Measurements from ENCODE around the gene ACTN2. TPM values are rescaled to one million over a fixed set of nuclear protein-coding genes. Genes with fewer than 3 reads are reported as not detected.
A peak's percentile ranks its signal among the peaks of the same experiment; 100 is the strongest.

The ACTN2 gene
- total RNA-seq, 2 experiments from 2014 or later = 0.44 to 0.46 TPM

- Mint-ChIP-seq H3K27me3 (peaks cover 32% of the 10 kb centered on the region), H3K9me3 (ENCODE audit: low read depth) (peaks cover 2% of the 10 kb centered on the region), H3K36me3 (ENCODE audit: low read depth) (no peaks in the 10 kb centered on the region), H3K4me3 (no peak overlapping the region), H3K27ac (no peak overlapping the region), H3K4me1 (no peaks in the 10 kb centered on the region)
- ATAC-seq (no peak), DNase-seq (no peak)
- intact Hi-C loops (cut with DNase I, micrococcal nuclease) = no loop called here
- POLR2A ChIA-PET = no interaction called here
- CTCF ChIA-PET = interaction anchor here (0.6 kb wide), 1 partner anchor 951 kb away, joined by 3 read pairs; no protein-coding TSS in a partner anchor
These were observed 16.2 kb upstream of the ACTN2 start for GRCh38 chr1:236670060-236670459.

- H3K4me1 Mint-ChIP-seq = no peaks in the 10 kb centered on the region
- no peaks in the 10 kb centered on the region for H3K9me3 Mint-ChIP-seq (ENCODE audit: low read depth)
- H3K27ac Mint-ChIP-seq = no peak overlapping the region
- no peak overlapping the region for H3K4me3 Mint-ChIP-seq
- POLR2A ChIA-PET = no interaction called here
- no peak for DNase-seq
- no peaks in the 10 kb centered on the region for H3K36me3 Mint-ChIP-seq (ENCODE audit: low read depth)
- CTCF ChIA-PET = interaction anchor here (0.5 kb wide), 1 partner anchor 326 kb away, joined by 3 read pairs; no protein-coding TSS in a partner anchor
- no peak for ATAC-seq
- intact Hi-C loops (cut with DNase I, micrococcal nuclease) = no loop called here
- H3K27me3 Mint-ChIP-seq = peaks cover 39% of the 10 kb centered on the region
These were observed 12.9 kb upstream of the ACTN2 start for GRCh38 chr1:236673289-236673919.

- Mint-ChIP-seq H3K36me3 (ENCODE audit: low read depth) (no peaks in the 10 kb centered on the region), H3K4me3 (no peak overlapping the region), H3K27me3 (peaks cover 28% of the 10 kb centered on the region), H3K27ac (no peak overlapping the region), H3K9me3 (ENCODE audit: low read depth) (no peaks in the 10 kb centered on the region), H3K4me1 (no peaks in the 10 kb centered on the region)
- no peak for DNase-seq
- CTCF ChIA-PET = interaction anchor here (2.3 kb wide), 1 partner anchor 81 kb away, joined by 10 read pairs; no protein-coding TSS in a partner anchor
- intact Hi-C loops (cut with DNase I, micrococcal nuclease) = no loop called here
- POLR2A ChIA-PET = no interaction called here
- no peak for ATAC-seq
These were observed 8.6 kb upstream of the ACTN2 start for GRCh38 chr1:236677641-236678235.

GRCh38 chr1:236681219-236681618, 5.1 kb upstream of the ACTN2 start:
- Mint-ChIP-seq H3K27ac (no peak overlapping the region), H3K27me3 (peaks cover 20% of the 10 kb centered on the region), H3K36me3 (ENCODE audit: low read depth) (peaks cover 2% of the 10 kb centered on the region), H3K4me3 (no peak overlapping the region), H3K4me1 (peaks cover 4% of the 10 kb centered on the region), H3K9me3 (ENCODE audit: low read depth) (no peaks in the 10 kb centered on the region)
- no peak for DNase-seq
- POLR2A ChIA-PET = no interaction called here
- no peak for ATAC-seq
- CTCF ChIA-PET = interaction anchor here (1.1 kb wide), 1 partner anchor 20 kb away, joined by 3 read pairs; no protein-coding TSS in a partner anchor
- intact Hi-C loops (cut with DNase I, micrococcal nuclease) = no loop called here

- Mint-ChIP-seq H3K4me3 (peak overlapping the region; percentile 51), H3K9me3 (ENCODE audit: low read depth) (no peaks in the 10 kb centered on the region), H3K4me1 (peaks cover 17% of the 10 kb centered on the region), H3K27ac (peak overlapping the region; percentile 43), H3K36me3 (ENCODE audit: low read depth) (peaks cover 2% of the 10 kb centered on the region), H3K27me3 (peaks cover 31% of the 10 kb centered on the region)
- ChIA-PET POLR2A (no interaction called here), CTCF (interaction anchor here (0.7 kb wide), 1 partner anchor 204 kb away, joined by 3 read pairs; no protein-coding TSS in a partner anchor)
- no peak for DNase-seq
- ATAC-seq = no peak
- intact Hi-C loops (cut with DNase I, micrococcal nuclease) = no loop called here
These were observed 938 bp upstream of the ACTN2 start for GRCh38 chr1:236685205-236685916.

GRCh38 chr1:236686815-236687160, 489 bp downstream of the ACTN2 start:
- POLR2A ChIA-PET = no interaction called here
- ATAC-seq = peak; percentile 21

GRCh38 chr1:236687273-236687672, 974 bp downstream of the ACTN2 start:
- H3K9me3 Mint-ChIP-seq (ENCODE audit: low read depth) = no peaks in the 10 kb centered on the region
- peaks cover 2% of the 10 kb centered on the region for H3K36me3 Mint-ChIP-seq (ENCODE audit: low read depth)
- peak overlapping the region; percentile 39 for H3K4me3 Mint-ChIP-seq
- no peak overlapping the region for H3K27ac Mint-ChIP-seq
- CTCF ChIA-PET = no interaction called here
- H3K27me3 Mint-ChIP-seq = peaks cover 37% of the 10 kb centered on the region
- DNase-seq = no peak
- intact Hi-C loops (cut with DNase I, micrococcal nuclease) = no loop called here
- no peak for ATAC-seq
- H3K4me1 Mint-ChIP-seq = peaks cover 20% of the 10 kb centered on the region
- POLR2A ChIA-PET = no interaction called here

More at GRCh38 chr1:236686815-236687160, 489 bp downstream of the ACTN2 start:
- no peaks in the 10 kb centered on the region for H3K9me3 Mint-ChIP-seq (ENCODE audit: low read depth)
- no peak overlapping the region for H3K27ac Mint-ChIP-seq
- DNase-seq = peak; percentile 16
- CTCF ChIA-PET = no interaction called here
- H3K27me3 Mint-ChIP-seq = peaks cover 36% of the 10 kb centered on the region
- H3K36me3 Mint-ChIP-seq (ENCODE audit: low read depth) = peaks cover 2% of the 10 kb centered on the region
- H3K4me3 Mint-ChIP-seq = peak overlapping the region; percentile 39
- peaks cover 20% of the 10 kb centered on the region for H3K4me1 Mint-ChIP-seq
- intact Hi-C loops (cut with DNase I, micrococcal nuclease) = loop anchor here in 1 of 2 experiments (1.0 kb wide), 2 partner anchors 82 to 109 kb away; partner anchors contain the start of genes HEATR1 and MTR

GRCh38 chr1:236688705-236689104, 2.4 kb downstream of the ACTN2 start:
- intact Hi-C loops (cut with DNase I, micrococcal nuclease) = no loop called here
- DNase-seq = no peak

GRCh38 chr1:236689713-236690569, 3.6 kb downstream of the ACTN2 start:
- no peaks in the 10 kb centered on the region for H3K9me3 Mint-ChIP-seq (ENCODE audit: low read depth)
- intact Hi-C loops (cut with DNase I, micrococcal nuclease) = no loop called here
- ATAC-seq (peak; percentile 25), DNase-seq (peak; percentile 12)
- CTCF ChIA-PET = interaction anchor here (1.0 kb wide), 1 partner anchor 69 kb away, joined by 3 read pairs; no protein-coding TSS in a partner anchor
- H3K27me3 Mint-ChIP-seq = peaks cover 46% of the 10 kb centered on the region
- no peak overlapping the region for H3K4me3 Mint-ChIP-seq
- POLR2A ChIA-PET = no interaction called here
- H3K36me3 Mint-ChIP-seq (ENCODE audit: low read depth) = peaks cover 2% of the 10 kb centered on the region
- no peak overlapping the region for H3K27ac Mint-ChIP-seq
- H3K4me1 Mint-ChIP-seq = peaks cover 20% of the 10 kb centered on the region

More at GRCh38 chr1:236688705-236689104, 2.4 kb downstream of the ACTN2 start:
- Mint-ChIP-seq H3K4me1 (peaks cover 20% of the 10 kb centered on the region), H3K9me3 (ENCODE audit: low read depth) (no peaks in the 10 kb centered on the region), H3K4me3 (no peak overlapping the region), H3K27ac (no peak overlapping the region), H3K27me3 (peaks cover 45% of the 10 kb centered on the region), H3K36me3 (ENCODE audit: low read depth) (peaks cover 2% of the 10 kb centered on the region)
- POLR2A ChIA-PET = no interaction called here
- CTCF ChIA-PET = interaction anchor here (0.6 kb wide), 1 partner anchor 106 kb away, joined by 4 read pairs; the partner anchor contains the start of gene MTR
- no peak for ATAC-seq

- POLR2A ChIA-PET = no interaction called here
- Mint-ChIP-seq H3K4me3 (no peak overlapping the region), H3K4me1 (peaks cover 15% of the 10 kb centered on the region), H3K36me3 (ENCODE audit: low read depth) (no peaks in the 10 kb centered on the region), H3K27me3 (peaks cover 40% of the 10 kb centered on the region), H3K27ac (no peak overlapping the region), H3K9me3 (ENCODE audit: low read depth) (no peaks in the 10 kb centered on the region)
- CTCF ChIA-PET = no interaction called here
- ATAC-seq = no peak
- DNase-seq = no peak
- intact Hi-C loops (cut with DNase I, micrococcal nuclease) = no loop called here
These were observed 5.0 kb downstream of the ACTN2 start for GRCh38 chr1:236691348-236691747.

- Mint-ChIP-seq H3K36me3 (ENCODE audit: low read depth) (no peaks in the 10 kb centered on the region), H3K4me3 (no peak overlapping the region), H3K9me3 (ENCODE audit: low read depth) (no peaks in the 10 kb centered on the region), H3K27ac (no peak overlapping the region), H3K27me3 (peaks cover 38% of the 10 kb centered on the region), H3K4me1 (peaks cover 12% of the 10 kb centered on the region)
- ChIA-PET POLR2A (no interaction called here), CTCF (no interaction called here)
- no peak for DNase-seq
- no peak for ATAC-seq
- intact Hi-C loops (cut with DNase I, micrococcal nuclease) = no loop called here
These were observed 5.8 kb downstream of the ACTN2 start for GRCh38 chr1:236692128-236692527.

All from activated CD4-positive, alpha-beta T cell treated with anti-CD3 and anti-CD28 coated beads for 36 hours (primary cell).